GM21723 (cell line): ENCODE data around the gene TCEAL5.
"Not testable (repeated sequence)": the region's sequence is repeated elsewhere in the genome, so short reads cannot be mapped to it uniquely, and the experiment has no call there.

ENCODE experiments used
- ATAC-seq: cut with Tn5 transposase; IDR thresholded peaks from one replicate; pipeline ENCODE4 v1.9.1; 2021; ENCODE audit warnings: mild to moderate bottlenecking, moderate library complexity; ENCODE audit not compliant: unreplicated experiment

Gene TCEAL5

DNA sequence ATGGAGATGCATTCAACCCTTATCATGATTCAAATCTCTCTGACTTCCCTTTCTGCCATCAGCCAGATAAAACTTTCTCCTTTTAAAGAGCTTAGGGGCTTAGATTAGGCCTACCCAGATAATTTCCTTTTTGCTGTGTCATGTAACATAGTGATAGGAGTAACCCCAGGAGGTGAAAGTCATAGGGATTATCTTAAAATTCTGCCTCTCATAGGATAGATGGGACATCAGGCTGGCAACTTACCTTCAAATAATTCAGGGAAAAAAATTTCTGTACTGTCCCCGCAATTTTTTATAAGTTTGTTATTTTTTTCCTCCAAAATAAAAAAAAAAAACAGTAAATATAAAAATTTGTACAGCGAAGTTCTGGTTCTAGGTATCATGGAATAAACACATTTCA lies 40.9 kb downstream of the TCEAL5 start:
- not testable (repeated sequence) for ATAC-seq

DNA sequence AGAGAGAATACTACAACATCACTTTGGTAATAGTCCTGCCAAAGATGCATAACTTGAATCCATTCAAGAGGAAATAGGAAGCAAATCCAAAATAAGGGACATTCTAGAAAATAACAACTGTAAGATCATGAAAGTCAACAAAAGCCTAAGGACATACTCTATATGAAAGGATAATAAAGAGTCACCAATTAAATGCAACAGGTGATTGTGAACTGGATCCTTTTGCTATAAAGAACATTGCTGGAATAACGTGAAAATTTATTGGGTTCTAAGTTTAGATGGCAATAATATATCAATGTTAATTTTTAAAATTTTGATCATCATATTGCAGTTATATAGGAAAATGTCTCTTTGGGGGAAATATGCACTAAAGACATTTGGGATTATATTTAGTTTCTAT lies 41.7 kb downstream of the TCEAL5 start:
- no peak for ATAC-seq

DNA sequence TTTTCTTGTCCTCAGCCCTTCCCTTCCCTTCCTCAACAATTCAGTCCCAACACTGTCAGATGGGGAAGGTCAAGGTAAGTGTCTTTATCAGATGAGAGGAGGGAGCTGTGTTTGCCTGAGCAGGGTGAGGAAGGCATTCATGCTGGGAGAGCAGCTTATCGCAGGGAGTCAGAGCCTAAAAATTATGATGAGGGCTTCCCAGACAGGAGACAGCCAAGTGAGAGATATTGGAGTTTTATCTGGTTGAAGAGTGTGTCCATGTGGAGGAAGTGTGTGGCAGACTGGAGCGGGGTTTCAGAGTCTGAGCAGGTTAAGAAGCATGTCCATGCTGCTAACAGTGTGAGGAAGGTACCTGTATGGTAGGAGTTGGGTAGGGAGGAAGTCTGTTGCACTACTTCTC lies 43.3 kb downstream of the TCEAL5 start:
- ATAC-seq: no peak

DNA sequence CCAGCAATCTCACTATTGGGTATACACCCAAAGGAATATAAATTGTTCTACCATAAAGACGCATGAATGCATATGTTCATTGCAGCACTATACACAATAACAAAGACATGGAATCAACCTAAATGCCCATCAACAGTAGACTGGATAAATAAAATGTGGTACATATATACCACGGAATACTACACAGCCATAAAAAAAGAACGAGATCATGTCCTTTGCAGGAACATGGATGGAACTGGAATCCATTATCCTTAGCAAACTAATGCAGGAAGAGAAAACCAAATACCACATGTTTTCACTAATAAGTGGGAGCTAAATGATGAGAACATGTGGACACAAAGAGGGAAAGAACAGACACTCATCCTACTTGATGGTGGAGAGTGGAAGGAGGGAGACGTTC lies 50.6 kb downstream of the TCEAL5 start:
- not testable (repeated sequence) for ATAC-seq
